GM12873 (cell line): ENCODE results near the gene RFX3.

Experiments used
- CTCF ChIP-seq: IDR thresholded peaks from 2 replicates; pipeline ENCODE4 v1.5.1; 2012; ENCODE audit warnings: low read depth, mild to moderate bottlenecking, moderate library complexity, low read length, control low read depth; ENCODE audit not compliant: insufficient read depth; ENCODE audit errors: missing control alignments

RFX3 gene

GRCh38 chr9:3359778-3360177 lies 166.0 kb downstream of the RFX3 start:
- TF ChIP-seq CTCF, result no peak

GRCh38 chr9:3359048-3359692 lies 166.6 kb downstream of the RFX3 start:
- TF ChIP-seq CTCF, result no peak

- TF ChIP-seq CTCF, result no peak
Observed at GRCh38 chr9:3348169-3348568, 177.6 kb downstream of the RFX3 start.

GRCh38 chr9:3346549-3346948 lies 179.3 kb downstream of the RFX3 start:
- no peak for TF ChIP-seq CTCF

- TF ChIP-seq CTCF, result no peak
Observed at GRCh38 chr9:3343671-3344070, 182.1 kb downstream of the RFX3 start.

- TF ChIP-seq CTCF, result no peak
Observed at GRCh38 chr9:3342159-3342777, 183.5 kb downstream of the RFX3 start.

GRCh38 chr9:3337515-3338225 lies 188.1 kb downstream of the RFX3 start:
- TF ChIP-seq CTCF, result no peak
